ENCODE measurements around the gene MNAT1. TPM values are rescaled to one million over a fixed set of nuclear protein-coding genes. Genes with fewer than 3 reads are reported as not detected.

The MNAT1 gene
- total RNA-seq, 1 donor from 2014 or later = 37.1 TPM

- no peak for ATAC-seq (ENCODE audit: low read depth)
- H3K27me3 Mint-ChIP-seq = no peaks in the 10 kb centered on the region
- H3K27ac Mint-ChIP-seq = no peak overlapping the region
- no peak overlapping the region for H3K4me3 Mint-ChIP-seq
- ChIA-PET CTCF (no interaction called here), POLR2A (no interaction called here)
- H3K36me3 Mint-ChIP-seq (ENCODE audit: low read depth) = peaks cover 24% of the 10 kb centered on the region
- intact Hi-C loops (cut with micrococcal nuclease) = no loop called here
- H3K9me3 Mint-ChIP-seq = no peaks in the 10 kb centered on the region
- no peak for TF ChIP-seq CTCF (IDR thresholded peaks at IDR 0.05)
- H3K4me1 Mint-ChIP-seq = no peaks in the 10 kb centered on the region
- DNase-seq = no peak
Observed at GRCh38 chr14:60989599-60989998, 255.0 kb downstream of the MNAT1 start.

DNA sequence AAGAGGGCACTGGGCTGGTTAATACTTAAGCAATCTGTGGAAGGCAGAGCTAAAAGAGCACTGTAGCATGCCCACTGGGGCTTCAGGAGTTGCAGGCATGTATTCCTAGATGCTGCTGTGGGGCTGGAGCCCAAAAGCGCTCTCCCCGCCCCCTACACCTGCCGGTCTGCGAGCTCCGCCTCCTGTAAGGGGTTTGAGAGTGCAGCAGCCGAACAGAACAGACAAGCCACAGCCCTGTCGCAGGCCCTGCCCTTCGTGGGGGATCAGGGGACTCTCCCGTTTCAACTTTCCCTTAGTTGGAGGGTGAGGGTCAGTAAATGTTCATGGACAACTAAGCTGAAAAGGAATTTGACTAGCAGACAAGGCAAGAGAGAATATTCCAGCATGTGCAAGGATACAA is 264.1 kb downstream of the MNAT1 start:
- no peak for ATAC-seq (ENCODE audit: low read depth)
- peaks cover 14% of the 10 kb centered on the region for H3K36me3 Mint-ChIP-seq (ENCODE audit: low read depth)
- ChIA-PET POLR2A (no interaction called here), CTCF (no interaction called here)
- H3K27ac Mint-ChIP-seq = no peak overlapping the region
- no peak for TF ChIP-seq CTCF (IDR thresholded peaks at IDR 0.05)
- DNase-seq = no peak
- no peaks in the 10 kb centered on the region for H3K27me3 Mint-ChIP-seq
- H3K4me1 Mint-ChIP-seq = no peaks in the 10 kb centered on the region
- no peak overlapping the region for H3K4me3 Mint-ChIP-seq
- no peaks in the 10 kb centered on the region for H3K9me3 Mint-ChIP-seq
- intact Hi-C loops (cut with micrococcal nuclease) = no loop called here

DNA sequence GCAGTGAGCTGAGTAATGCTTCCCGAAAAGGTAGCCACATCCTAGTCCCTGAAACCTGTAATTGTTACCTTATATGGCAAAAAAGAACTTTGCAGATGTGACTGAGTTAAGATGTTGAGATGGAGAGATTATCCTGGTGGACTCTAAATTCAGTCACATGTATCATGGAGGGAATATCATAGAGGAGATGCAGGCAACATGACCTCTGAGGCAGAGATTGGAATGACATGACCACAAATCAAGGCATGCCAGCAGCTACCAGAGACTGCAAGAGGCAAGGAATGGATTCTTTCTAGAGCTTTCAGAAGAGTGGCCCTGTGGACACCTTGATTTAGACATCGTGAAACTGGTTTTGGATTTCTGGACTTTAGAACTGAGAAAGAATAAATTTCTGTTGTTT is 265.0 kb downstream of the MNAT1 start:
- H3K4me3 Mint-ChIP-seq = no peak overlapping the region
- ATAC-seq (ENCODE audit: low read depth) (no peak), DNase-seq (no peak)
- no peak overlapping the region for H3K27ac Mint-ChIP-seq
- ChIA-PET POLR2A (no interaction called here), CTCF (no interaction called here)
- no peaks in the 10 kb centered on the region for H3K9me3 Mint-ChIP-seq
- H3K27me3 Mint-ChIP-seq = no peaks in the 10 kb centered on the region
- peaks cover 16% of the 10 kb centered on the region for H3K36me3 Mint-ChIP-seq (ENCODE audit: low read depth)
- H3K4me1 Mint-ChIP-seq = no peaks in the 10 kb centered on the region
- TF ChIP-seq CTCF (IDR thresholded peaks at IDR 0.05) = no peak
- intact Hi-C loops (cut with micrococcal nuclease) = no loop called here

GRCh38 chr14:61003571-61003970 is 269.0 kb downstream of the MNAT1 start:
- no peaks in the 10 kb centered on the region for H3K9me3 Mint-ChIP-seq
- no peak for DNase-seq
- ATAC-seq (ENCODE audit: low read depth) = no peak
- H3K36me3 Mint-ChIP-seq (ENCODE audit: low read depth) = peaks cover 8% of the 10 kb centered on the region
- POLR2A ChIA-PET = no interaction called here
- CTCF ChIA-PET = no interaction called here
- intact Hi-C loops (cut with micrococcal nuclease) = no loop called here
- no peak overlapping the region for H3K27ac Mint-ChIP-seq
- H3K4me3 Mint-ChIP-seq = no peak overlapping the region
- H3K4me1 Mint-ChIP-seq = no peaks in the 10 kb centered on the region
- H3K27me3 Mint-ChIP-seq = no peaks in the 10 kb centered on the region
- no peak for TF ChIP-seq CTCF (IDR thresholded peaks at IDR 0.05)

- H3K27ac Mint-ChIP-seq = no peak overlapping the region
- ChIA-PET POLR2A (interaction anchor here (0.6 kb wide), 1 partner anchor 298 kb away, joined by 5 read pairs; no protein-coding TSS in a partner anchor), CTCF (no interaction called here)
- H3K4me3 Mint-ChIP-seq = no peak overlapping the region
- DNase-seq (no peak), ATAC-seq (ENCODE audit: low read depth) (no peak)
- no peaks in the 10 kb centered on the region for H3K27me3 Mint-ChIP-seq
- H3K9me3 Mint-ChIP-seq = no peaks in the 10 kb centered on the region
- intact Hi-C loops (cut with micrococcal nuclease) = no loop called here
- H3K36me3 Mint-ChIP-seq (ENCODE audit: low read depth) = no peaks in the 10 kb centered on the region
- no peaks in the 10 kb centered on the region for H3K4me1 Mint-ChIP-seq
- no peak for TF ChIP-seq CTCF (IDR thresholded peaks at IDR 0.05)
Observed at GRCh38 chr14:61019537-61019936, 285.0 kb downstream of the MNAT1 start.

Other genes with a start within 250 kb of the MNAT1 start
- not detected in 2 replicates for gene C14orf39, start 248.7 kb upstream of the MNAT1 start, total RNA-seq
- not detected in 2 replicates for gene SIX6, start 225.6 kb upstream of the MNAT1 start, total RNA-seq
- not detected in 2 replicates for gene SIX1, start 85.3 kb upstream of the MNAT1 start, total RNA-seq
- not detected in 2 replicates for gene SIX4, start 10.4 kb upstream of the MNAT1 start, total RNA-seq
- 11.5 and 13.2 TPM in 2 replicates for gene TRMT5, start 246.3 kb downstream of the MNAT1 start, total RNA-seq
- gene SLC38A6, start 246.5 kb downstream of the MNAT1 start, total RNA-seq = 10.4 and 10.8 TPM in 2 replicates

Data from activated B cell treated with CpG ODN at 0.5 μM for 24 hours (primary cell).